GM18499 (cell line): ENCODE data around the gene OR6B1.
"Not testable (repeated sequence)": the region's sequence is repeated elsewhere in the genome, so short reads cannot be mapped to it uniquely, and the experiment has no call there.

Experiments used
- ATAC-seq: cut with Tn5 transposase; IDR thresholded peaks from one replicate; pipeline ENCODE4 v1.9.1; 2021; ENCODE audit warnings: moderate number of reproducible peaks; ENCODE audit not compliant: insufficient read depth, unreplicated experiment

The OR6B1 gene

GRCh38 chr7:144036302-144036885 lies 36.3 kb downstream of the OR6B1 start:
- no peak for ATAC-seq

- ATAC-seq = no peak
These were observed 37.4 kb downstream of the OR6B1 start for GRCh38 chr7:144037414-144038035.

- no peak for ATAC-seq
These were observed 38.8 kb downstream of the OR6B1 start for GRCh38 chr7:144038887-144039286.

- no peak for ATAC-seq
These were observed 48.5 kb downstream of the OR6B1 start, which contains the start of gene OR2A5 for GRCh38 chr7:144048648-144049047. Gene OR2A5, plus strand, starts transcription at chr7:144048948. Its CDS starts 1,454 bp downstream, at chr7:144050402.

GRCh38 chr7:144049491-144049890 lies 49.4 kb downstream of the OR6B1 start:
- no peak for ATAC-seq

DNA sequence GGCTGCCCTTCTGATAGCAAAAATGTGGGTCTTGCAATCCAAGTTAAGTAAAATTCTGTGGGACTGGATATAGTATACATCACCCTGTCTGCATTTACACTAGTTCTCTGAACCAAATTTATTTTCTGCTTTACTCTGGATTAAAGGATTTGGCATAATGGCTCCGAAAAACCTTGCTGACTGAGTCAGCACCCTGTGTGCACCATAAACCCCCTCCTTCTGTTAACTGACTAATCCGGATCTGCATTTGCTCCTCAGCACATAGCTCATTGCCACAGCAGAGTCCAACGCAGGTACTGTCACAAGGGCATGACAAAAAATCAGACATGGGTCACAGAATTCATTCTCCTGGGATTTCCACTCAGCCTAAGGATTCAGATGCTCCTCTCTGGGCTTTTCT lies 50.0 kb downstream of the OR6B1 start:
- no peak for ATAC-seq

GRCh38 chr7:144050884-144051283 lies 50.8 kb downstream of the OR6B1 start:
- not testable (repeated sequence) for ATAC-seq

DNA sequence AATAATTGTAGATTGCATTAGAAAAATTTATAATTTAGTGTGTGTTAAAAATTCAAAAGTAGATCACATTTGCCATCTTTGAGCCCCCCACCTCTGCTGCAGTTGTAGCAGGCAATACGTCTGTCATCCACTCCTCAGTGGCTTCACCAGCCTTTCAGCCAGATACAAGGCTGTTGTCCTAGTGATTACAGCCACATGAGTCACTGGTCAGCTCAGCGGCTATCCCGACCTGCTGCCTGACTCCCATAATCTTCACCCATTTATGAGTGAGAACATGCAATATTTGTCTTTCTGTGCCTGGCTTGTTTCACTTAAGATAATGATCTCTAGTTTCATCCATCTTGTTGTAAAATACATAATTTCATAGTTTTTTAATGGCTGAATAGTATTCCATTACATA lies 57.8 kb downstream of the OR6B1 start:
- no peak for ATAC-seq
